Mesenteric fat pad (tissue), 1 donor: Measurements from ENCODE around the gene CLMN. TPM values are rescaled to one million over a fixed set of nuclear protein-coding genes. Genes with fewer than 3 reads are reported as not detected.

Experiments
- DNase-seq: peaks from one replicate; pipeline ENCODE4 v3.0.0-alpha.2; 2020; ENCODE audit warnings: low spot score
- total RNA-seq: library from RNA; stranded (reverse); fragmentation: NEBNext Ultra II Directional; extraction: Animal tissue kit (Norgen Biotek cat#: 25700); gene quantifications from one replicate; pipeline ENCODE4 v1.2.1, GENCODE V29; 2021
- donor health status: DM: yes; HTN: yes; CAD: no.

The CLMN gene
- total RNA-seq, 1 donor from 2014 or later = 47.4 TPM

- peak; percentile 47 for DNase-seq
These were observed 72.8 kb downstream of the CLMN start for GRCh38 chr14:95246870-95247269.

GRCh38 chr14:95245334-95245733 is 74.4 kb downstream of the CLMN start:
- peak; percentile 2 for DNase-seq

GRCh38 chr14:95244587-95244986 is 75.1 kb downstream of the CLMN start:
- DNase-seq = no peak

GRCh38 chr14:95242870-95243269 is 76.8 kb downstream of the CLMN start:
- DNase-seq = peak; percentile 14

GRCh38 chr14:95240859-95241813 is 78.6 kb downstream of the CLMN start:
- DNase-seq = no peak

GRCh38 chr14:95238487-95239298 is 81.0 kb downstream of the CLMN start:
- no peak for DNase-seq

GRCh38 chr14:95237958-95238340 is 81.8 kb downstream of the CLMN start:
- no peak for DNase-seq

GRCh38 chr14:95237121-95237957 is 82.4 kb downstream of the CLMN start:
- DNase-seq = no peak

- DNase-seq = peak; percentile 80
These were observed 83.5 kb downstream of the CLMN start for GRCh38 chr14:95236221-95236620.

- peak; percentile 83 for DNase-seq
These were observed 83.9 kb downstream of the CLMN start for GRCh38 chr14:95235767-95236166.

GRCh38 chr14:95235351-95235750 is 84.4 kb downstream of the CLMN start:
- peak; percentile 45 for DNase-seq

- DNase-seq = no peak
These were observed 85.3 kb downstream of the CLMN start for GRCh38 chr14:95234426-95234825.

- DNase-seq = no peak
These were observed 85.9 kb downstream of the CLMN start for GRCh38 chr14:95233702-95234241.

- DNase-seq = no peak
These were observed 86.7 kb downstream of the CLMN start for GRCh38 chr14:95232894-95233584.

- DNase-seq = peak; percentile 57
These were observed 87.6 kb downstream of the CLMN start for GRCh38 chr14:95231966-95232633.

GRCh38 chr14:95229749-95230148 is 90.0 kb downstream of the CLMN start:
- no peak for DNase-seq

- no peak for DNase-seq
These were observed 91.5 kb downstream of the CLMN start for GRCh38 chr14:95228240-95228639.

GRCh38 chr14:95227279-95227860 is 92.3 kb downstream of the CLMN start:
- peak; percentile 84 for DNase-seq

- peak; percentile 60 for DNase-seq
These were observed 92.9 kb downstream of the CLMN start for GRCh38 chr14:95226801-95227200.
